ENCODE measurements around the gene SOD3. TPM values are rescaled to one million over a fixed set of nuclear protein-coding genes. Genes with fewer than 3 reads are reported as not detected.

Gene SOD3
- total RNA-seq, 1 donor from 2014 or later = 3.4 TPM

DNA sequence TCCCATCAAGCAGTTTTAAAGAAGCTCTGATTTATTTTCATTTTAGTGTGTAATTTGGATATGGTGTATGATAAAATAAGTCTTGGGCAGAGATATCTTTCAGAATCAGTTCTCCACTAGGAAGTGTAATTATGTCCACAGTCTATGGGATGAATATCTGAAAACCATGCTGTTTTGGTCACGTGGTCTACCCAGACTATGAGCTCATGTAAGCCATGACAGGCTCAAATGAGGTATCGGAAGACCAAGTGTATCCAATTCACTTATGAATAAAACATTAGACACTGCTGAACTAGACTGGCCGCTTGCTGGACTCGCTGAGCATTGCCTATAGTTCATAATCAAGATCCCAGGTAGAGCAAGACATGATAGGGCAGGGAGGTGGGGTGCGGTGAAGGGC lies 50.5 kb downstream of the SOD3 start:
- ATAC-seq = no peak

DNA sequence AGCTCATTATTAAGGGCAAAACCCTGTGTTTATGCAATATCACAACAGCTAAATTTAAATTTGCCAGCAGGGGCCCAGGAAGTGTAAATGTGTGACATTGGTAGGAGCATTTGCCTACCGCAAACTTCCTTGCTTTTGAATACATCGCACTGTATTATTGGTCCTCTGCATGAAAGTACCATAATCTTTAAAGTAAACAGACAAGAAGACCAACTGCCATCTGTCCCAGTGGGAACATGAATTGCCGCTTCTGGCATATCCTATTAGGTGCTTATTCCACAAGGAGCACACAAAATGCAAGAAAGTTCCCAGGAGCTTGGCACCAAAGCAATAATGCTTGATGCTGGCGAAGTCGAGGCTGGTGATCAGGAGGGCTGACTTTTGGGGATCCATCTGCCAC lies 51.3 kb downstream of the SOD3 start:
- ATAC-seq = no peak

DNA sequence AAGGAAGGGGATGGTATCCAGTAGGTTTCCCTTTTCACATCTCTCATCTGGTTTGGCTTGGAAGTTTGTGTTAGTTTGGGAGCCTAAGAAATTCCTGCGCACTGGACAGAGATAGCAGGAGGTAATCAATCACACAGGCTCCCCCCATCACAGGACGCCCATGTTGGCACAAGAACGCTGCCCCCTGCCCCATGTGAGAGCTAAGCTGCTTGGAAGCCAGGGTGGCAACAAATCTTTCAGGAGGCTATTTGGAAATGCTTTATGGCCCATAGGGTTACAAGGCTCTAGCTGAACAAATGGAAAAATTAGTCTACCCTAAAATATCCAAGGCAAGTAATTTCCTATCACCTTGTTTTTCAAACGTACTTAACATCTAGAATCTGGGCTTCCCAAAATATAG lies 54.0 kb downstream of the SOD3 start:
- ATAC-seq = no peak

DNA sequence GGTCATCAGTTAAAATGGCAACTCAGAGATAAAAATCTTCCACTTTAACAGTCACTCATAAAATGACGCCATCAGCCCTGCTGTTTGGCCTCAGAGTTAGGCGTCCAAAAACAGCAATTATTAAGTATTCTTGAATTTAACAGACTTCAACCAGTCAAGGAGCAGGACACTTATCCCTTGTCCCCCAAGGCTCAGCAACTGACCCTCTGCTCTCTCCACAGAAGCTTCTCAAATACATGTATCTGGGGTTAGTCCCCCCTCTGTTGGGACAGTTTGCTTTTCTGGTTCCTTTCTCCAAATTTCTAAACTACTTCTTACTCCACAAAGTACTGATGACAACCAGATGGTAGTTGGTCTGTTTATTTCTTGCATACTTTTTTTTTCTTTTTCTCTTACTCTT lies 54.4 kb downstream of the SOD3 start:
- ATAC-seq = no peak

Other genes with a start within 250 kb of the SOD3 start
- gene DHX15, start 211.0 kb upstream of the SOD3 start, total RNA-seq = 68.1 TPM
- gene CCDC149, start 117.5 kb downstream of the SOD3 start, total RNA-seq = 2.7 TPM
- gene LGI2, start 235.4 kb downstream of the SOD3 start, total RNA-seq = 0.20 TPM

Measured in esophagus mucosa (tissue), 1 donor.